GM10266 (cell line): ENCODE data around the gene OVCH1.

Experiments used
- DNase-seq: peaks from one replicate; pipeline ENCODE4 v3.0.0; 2012; ENCODE audit errors: extremely low spot score
- TF ChIP-seq, protein P1 (sequence below): IDR thresholded peaks from 2 replicates; pipeline ENCODE4 v1.5.1; 2012; ENCODE audit warnings: mild to moderate bottlenecking, low read depth; ENCODE audit not compliant: control insufficient read depth, insufficient read depth; ENCODE audit errors: missing control alignments

OVCH1 gene

DNA sequence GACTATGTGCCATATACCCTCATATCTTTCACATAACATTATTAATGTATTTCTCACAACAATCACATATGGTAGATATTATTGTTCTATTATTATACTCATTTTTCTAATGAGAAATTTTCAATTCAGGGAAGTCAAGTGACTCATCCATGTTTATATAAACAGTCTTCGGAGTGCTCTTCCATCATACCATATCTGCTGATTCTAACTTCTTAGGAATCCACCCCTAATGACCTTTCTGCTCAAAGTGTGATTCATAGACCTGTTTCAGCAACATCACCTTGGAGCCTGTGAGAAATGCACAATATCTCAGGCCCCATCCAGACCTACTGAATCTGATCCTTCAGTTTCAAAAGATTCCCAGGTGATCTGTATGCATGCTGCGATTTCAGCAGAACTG is 39.8 kb upstream of the OVCH1 start:
- no peak for DNase-seq

DNA sequence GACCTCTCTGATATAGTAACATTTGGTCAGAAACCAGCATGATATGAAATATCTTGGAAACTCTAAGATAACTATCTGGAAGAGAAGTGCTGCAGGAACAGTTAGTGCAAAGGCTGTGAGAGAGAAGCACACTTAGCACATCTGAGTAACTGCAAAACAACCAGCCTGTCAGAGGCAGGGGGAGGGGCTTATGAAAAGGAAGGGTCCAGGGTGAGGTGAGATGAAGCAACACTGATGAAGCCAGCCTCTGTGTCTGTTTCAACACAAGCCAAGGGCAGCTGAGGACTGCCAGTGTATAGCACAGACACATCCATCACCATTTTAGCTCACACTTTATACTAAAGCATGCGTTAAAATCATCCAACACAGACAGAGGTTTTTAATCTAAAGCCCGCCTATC is 37.4 kb upstream of the OVCH1 start:
- DNase-seq: no peak
- TF ChIP-seq, protein P1, sequence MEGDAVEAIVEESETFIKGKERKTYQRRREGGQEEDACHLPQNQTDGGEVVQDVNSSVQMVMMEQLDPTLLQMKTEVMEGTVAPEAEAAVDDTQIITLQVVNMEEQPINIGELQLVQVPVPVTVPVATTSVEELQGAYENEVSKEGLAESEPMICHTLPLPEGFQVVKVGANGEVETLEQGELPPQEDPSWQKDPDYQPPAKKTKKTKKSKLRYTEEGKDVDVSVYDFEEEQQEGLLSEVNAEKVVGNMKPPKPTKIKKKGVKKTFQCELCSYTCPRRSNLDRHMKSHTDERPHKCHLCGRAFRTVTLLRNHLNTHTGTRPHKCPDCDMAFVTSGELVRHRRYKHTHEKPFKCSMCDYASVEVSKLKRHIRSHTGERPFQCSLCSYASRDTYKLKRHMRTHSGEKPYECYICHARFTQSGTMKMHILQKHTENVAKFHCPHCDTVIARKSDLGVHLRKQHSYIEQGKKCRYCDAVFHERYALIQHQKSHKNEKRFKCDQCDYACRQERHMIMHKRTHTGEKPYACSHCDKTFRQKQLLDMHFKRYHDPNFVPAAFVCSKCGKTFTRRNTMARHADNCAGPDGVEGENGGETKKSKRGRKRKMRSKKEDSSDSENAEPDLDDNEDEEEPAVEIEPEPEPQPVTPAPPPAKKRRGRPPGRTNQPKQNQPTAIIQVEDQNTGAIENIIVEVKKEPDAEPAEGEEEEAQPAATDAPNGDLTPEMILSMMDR: no peak

More for the DNA sequence above, 39.8 kb upstream of the OVCH1 start:
- TF ChIP-seq, protein P1: no peak

DNA sequence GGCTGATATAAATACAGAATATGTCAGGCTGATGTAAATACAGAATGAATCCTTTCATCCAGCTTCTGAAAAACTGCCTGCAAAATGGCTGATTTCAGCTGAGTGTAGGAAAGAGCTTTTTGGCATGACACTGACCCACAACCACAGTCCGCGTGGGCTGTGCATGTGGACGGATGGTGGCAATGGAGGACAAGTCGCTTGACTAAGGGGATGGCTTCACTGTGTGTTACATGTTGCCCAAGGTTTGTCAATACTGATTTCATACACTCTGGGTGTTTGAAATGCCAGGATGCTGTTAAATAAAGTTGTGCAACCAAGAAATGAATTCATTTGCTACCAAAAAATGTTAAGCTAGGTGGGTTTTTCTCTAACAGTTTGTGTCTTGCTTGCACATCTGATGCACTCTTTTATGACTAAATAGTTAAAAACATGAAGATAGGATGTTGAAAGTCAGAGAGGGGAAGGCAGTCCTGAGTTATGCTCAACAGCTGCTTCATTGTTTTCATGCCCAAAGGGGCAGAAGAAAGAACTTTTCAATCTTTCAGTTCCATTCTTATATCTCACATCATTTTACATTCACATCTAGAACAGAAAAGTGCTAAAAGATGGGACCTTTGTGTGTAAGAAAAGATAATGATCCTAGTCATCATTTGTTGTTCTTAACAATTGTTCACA is 36.5 kb upstream of the OVCH1 start:
- TF ChIP-seq, protein P1: no peak
- DNase-seq: no peak

DNA sequence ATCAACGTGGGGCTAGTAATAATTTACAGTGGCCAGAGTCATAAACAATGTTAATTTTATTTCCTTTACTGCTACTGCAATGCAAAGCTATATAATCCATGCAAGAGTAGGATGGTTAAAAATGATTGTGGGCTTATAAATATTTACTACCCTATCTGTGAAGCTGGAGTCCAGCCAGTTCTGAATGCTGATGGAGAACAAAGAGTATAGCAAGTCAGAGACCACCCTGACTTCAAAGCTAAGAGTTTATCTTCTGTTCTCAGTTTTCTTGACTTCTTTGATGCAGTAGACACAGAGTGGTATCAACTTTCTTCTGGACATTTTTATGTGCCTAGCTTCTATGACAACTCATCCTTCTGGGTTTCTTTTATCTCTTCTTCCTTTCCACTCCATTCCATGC is 34.0 kb upstream of the OVCH1 start:
- no peak for DNase-seq
- TF ChIP-seq, protein P1: no peak

DNA sequence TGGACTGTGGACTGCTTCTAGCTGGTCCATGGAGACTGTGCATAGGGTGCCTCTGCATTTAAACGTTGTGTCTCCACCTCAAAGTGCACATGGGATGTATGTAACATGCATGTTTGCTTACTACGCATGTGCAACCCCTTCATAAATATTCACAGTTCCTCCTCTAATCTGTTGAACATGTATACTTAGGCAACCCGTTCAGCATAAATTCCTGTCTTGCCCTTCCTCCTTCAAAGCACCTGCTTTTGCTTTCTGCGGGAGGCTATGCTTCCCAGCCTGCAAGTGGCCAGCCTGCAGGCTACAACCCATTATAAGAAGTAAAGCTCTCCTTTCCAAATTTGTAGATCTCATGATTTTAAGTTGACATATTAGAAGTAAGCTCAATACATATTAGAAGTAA is 33.0 kb upstream of the OVCH1 start:
- TF ChIP-seq, protein P1: no peak
- DNase-seq: no peak

DNA sequence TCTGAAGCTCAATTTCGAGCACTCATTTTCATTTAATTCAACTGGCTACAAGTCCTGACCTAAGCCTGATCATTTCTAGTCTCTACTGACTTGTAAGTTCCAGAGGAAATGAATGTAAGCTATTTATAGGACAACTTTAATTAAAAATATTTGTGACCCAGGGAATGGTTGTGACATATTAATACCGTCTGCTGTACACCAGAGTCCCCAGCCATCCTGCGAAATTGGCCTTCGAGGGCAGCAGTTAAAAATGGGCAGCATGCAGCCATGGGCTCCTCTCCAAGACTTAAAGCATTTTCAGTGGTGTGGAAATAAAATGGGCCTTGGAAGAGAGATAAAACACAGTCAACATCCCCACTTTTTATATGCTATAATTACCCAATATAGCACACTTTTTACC is 30.7 kb upstream of the OVCH1 start:
- no peak for DNase-seq
- TF ChIP-seq, protein P1: no peak

DNA sequence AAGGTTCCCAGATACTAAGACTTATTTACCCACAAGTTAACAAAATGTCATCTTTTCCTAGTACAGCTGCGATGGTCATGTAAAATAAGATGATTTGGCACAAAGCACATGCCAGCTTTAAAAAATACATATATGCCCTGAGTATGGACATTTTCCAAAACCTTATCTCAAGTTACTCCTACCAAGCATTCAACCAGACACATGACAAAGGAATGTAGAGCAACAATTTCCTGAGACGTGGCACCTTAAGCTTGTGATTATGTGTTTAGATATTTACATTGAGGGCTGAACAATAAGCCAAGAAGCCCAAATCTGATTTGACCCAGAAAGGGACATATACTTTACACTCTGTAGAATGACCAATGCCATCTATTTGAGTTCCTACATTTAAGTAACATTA is 24.5 kb upstream of the OVCH1 start:
- TF ChIP-seq, protein P1: no peak
- no peak for DNase-seq
